Measurements from ENCODE around the gene PXYLP1. TPM values are rescaled to one million over a fixed set of nuclear protein-coding genes. Genes with fewer than 3 reads are reported as not detected.

Gene PXYLP1
- total RNA-seq, 3 donors from 2014 or later (not counting 1 experiment from before 2014, with no cell fraction given): 13.0 to 32.4 (median 21.7) TPM

DNA sequence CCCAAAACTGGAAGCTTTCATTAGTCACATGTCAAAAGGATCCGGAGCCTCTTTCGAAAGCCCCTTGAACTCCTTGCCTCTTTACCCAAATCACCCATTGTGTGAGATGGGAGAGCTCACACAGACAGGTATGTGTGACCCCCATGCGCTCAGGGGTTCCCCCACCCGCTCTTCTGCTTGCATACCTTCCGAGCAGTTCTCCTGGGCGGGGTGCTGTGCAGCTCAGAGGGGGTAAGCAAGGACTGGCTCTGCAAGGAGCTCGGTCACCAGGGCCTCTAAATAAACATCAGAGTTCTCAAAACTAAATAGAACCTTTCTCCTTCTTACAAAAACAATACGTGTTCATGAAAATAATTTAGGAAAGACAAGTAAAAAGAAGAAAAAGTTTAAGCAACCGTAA lies 55.7 kb downstream of the PXYLP1 start:
- no peak for DNase-seq
- no peaks in the 10 kb centered on the region for H3K4me1 Mint-ChIP-seq
- no peaks in the 10 kb centered on the region for H3K9me3 ChIP-seq (ENCODE audit: control insufficient read depth, insufficient read depth, low read length)
- no peak for ATAC-seq
- H3K27me3 ChIP-seq (ENCODE audit: control insufficient read depth, insufficient read depth, low read length): no peaks in the 10 kb centered on the region
- WGBS (ENCODE audit: insufficient coverage): 92% methylated on average over 7 of the region's 9 CpGs
- H3K4me3 Mint-ChIP-seq: no peak overlapping the region
- H3K27me3 Mint-ChIP-seq (ENCODE audit: low read depth in 2 of 2): no peaks in the 10 kb centered on the region
- H3K27ac Mint-ChIP-seq: no peak overlapping the region
- intact Hi-C loops (cut with micrococcal nuclease): no loop called here
- H3K4me3 ChIP-seq (ENCODE audit: low read length): no peak overlapping the region
- no peak overlapping the region for H3K27ac ChIP-seq (ENCODE audit: low read length)
- H3K36me3 ChIP-seq (ENCODE audit: control insufficient read depth, insufficient read depth, low read length): peaks cover 15% of the 10 kb centered on the region
- no peaks in the 10 kb centered on the region for H3K4me1 ChIP-seq (ENCODE audit: control insufficient read depth, insufficient read depth, low read length)
- H3K9me3 Mint-ChIP-seq: no peaks in the 10 kb centered on the region
- TF ChIP-seq, protein P1, sequence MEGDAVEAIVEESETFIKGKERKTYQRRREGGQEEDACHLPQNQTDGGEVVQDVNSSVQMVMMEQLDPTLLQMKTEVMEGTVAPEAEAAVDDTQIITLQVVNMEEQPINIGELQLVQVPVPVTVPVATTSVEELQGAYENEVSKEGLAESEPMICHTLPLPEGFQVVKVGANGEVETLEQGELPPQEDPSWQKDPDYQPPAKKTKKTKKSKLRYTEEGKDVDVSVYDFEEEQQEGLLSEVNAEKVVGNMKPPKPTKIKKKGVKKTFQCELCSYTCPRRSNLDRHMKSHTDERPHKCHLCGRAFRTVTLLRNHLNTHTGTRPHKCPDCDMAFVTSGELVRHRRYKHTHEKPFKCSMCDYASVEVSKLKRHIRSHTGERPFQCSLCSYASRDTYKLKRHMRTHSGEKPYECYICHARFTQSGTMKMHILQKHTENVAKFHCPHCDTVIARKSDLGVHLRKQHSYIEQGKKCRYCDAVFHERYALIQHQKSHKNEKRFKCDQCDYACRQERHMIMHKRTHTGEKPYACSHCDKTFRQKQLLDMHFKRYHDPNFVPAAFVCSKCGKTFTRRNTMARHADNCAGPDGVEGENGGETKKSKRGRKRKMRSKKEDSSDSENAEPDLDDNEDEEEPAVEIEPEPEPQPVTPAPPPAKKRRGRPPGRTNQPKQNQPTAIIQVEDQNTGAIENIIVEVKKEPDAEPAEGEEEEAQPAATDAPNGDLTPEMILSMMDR (IDR thresholded peaks at IDR 0.05): no peak
- H3K36me3 Mint-ChIP-seq: no peaks in the 10 kb centered on the region

DNA sequence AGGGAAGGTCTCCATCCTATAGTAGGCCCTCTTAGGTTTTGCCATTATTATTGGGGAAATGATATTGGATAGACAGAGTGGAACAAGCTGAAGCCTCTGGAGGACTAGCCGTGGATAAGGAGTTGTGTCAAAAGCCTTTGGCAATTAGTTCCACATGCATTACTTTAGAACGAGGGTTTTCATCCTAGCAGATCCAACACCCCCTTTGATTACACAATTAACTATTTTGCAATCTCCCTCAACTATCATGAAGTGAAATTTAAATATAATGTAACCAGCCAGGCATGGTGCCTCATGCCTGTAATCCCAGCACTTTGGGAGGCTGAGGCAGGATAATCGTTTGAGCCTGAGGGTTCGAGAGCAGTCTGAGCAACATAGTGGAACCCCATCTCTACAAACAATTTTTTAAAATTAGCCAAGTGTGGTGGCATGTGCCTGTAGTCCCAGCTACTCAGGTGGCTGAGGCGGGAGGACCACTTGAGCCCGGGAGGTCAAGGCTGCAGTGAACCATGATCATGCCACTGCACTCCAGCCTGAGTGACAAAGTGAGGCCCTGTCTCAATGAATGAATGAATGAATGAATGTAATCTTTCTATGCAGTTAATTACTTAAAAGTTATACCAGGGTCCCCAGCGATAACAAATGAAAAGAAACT lies 56.8 kb downstream of the PXYLP1 start:
- Histone ChIP-seq H3K9me3 (ENCODE audit: control insufficient read depth, insufficient read depth, low read length) (no peaks in the 10 kb centered on the region), H3K36me3 (ENCODE audit: control insufficient read depth, insufficient read depth, low read length) (peaks cover 20% of the 10 kb centered on the region), H3K27ac (ENCODE audit: low read length) (no peak overlapping the region), H3K4me1 (ENCODE audit: control insufficient read depth, insufficient read depth, low read length) (no peaks in the 10 kb centered on the region), H3K4me3 (ENCODE audit: low read length) (no peak overlapping the region), H3K27me3 (ENCODE audit: control insufficient read depth, insufficient read depth, low read length) (no peaks in the 10 kb centered on the region)
- WGBS (ENCODE audit: insufficient coverage): 84% methylated on average over 6 of the region's 7 CpGs
- H3K4me1 Mint-ChIP-seq: peaks cover 0 to 3% of the 10 kb centered on the region in 2 donors
- intact Hi-C loops (cut with micrococcal nuclease): no loop called here
- no peak for ATAC-seq
- no peaks in the 10 kb centered on the region for H3K9me3 Mint-ChIP-seq
- TF ChIP-seq, protein P1 (IDR thresholded peaks at IDR 0.05): no peak
- no peak overlapping the region for H3K27ac Mint-ChIP-seq
- no peaks in the 10 kb centered on the region for H3K36me3 Mint-ChIP-seq
- no peaks in the 10 kb centered on the region for H3K27me3 Mint-ChIP-seq (ENCODE audit: low read depth in 2 of 2)
- DNase-seq: no peak
- H3K4me3 Mint-ChIP-seq: no peak overlapping the region

DNA sequence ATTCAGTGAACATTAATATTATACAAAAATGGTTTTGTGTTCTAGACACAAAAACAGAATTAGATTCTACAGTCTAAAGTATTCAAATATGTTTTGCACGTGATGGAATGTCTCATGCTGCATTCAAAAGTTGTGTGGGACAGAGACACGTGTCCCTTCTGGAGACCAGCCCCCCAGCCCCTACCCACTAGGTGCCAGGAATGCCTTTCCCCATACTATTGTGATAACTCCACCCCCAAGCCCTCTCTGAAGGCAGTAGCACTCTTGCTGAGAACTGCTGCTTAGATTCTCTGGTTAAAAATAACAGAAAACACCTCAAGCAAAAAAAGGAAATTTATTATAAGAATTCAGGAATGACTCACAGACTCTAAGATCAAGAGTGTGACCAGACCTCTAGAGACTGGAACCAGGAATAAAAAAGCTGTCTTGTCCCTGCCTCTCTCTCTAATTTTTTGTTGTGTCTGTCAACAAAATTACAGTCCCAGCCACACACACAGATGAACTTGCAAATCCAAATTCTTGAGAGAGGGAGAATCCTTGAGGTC lies 57.7 kb downstream of the PXYLP1 start:
- H3K36me3 ChIP-seq (ENCODE audit: control insufficient read depth, insufficient read depth, low read length): peaks cover 20% of the 10 kb centered on the region
- Mint-ChIP-seq H3K4me1 (peaks cover 3 to 11% of the 10 kb centered on the region in 2 donors), H3K27ac (no peak overlapping the region), H3K27me3 (ENCODE audit: low read depth in 2 of 2) (no peaks in the 10 kb centered on the region), H3K9me3 (no peaks in the 10 kb centered on the region), H3K4me3 (no peak overlapping the region), H3K36me3 (no peaks in the 10 kb centered on the region)
- intact Hi-C loops (cut with micrococcal nuclease): no loop called here
- ATAC-seq (no peak), DNase-seq (no peak)
- H3K27ac ChIP-seq (ENCODE audit: low read length): no peak overlapping the region
- no peak overlapping the region for H3K4me3 ChIP-seq (ENCODE audit: low read length)
- TF ChIP-seq, protein P1 (IDR thresholded peaks at IDR 0.05): no peak
- no peaks in the 10 kb centered on the region for H3K4me1 ChIP-seq (ENCODE audit: control insufficient read depth, insufficient read depth, low read length)
- H3K9me3 ChIP-seq (ENCODE audit: control insufficient read depth, insufficient read depth, low read length): no peaks in the 10 kb centered on the region
- no peaks in the 10 kb centered on the region for H3K27me3 ChIP-seq (ENCODE audit: control insufficient read depth, insufficient read depth, low read length)
- WGBS (ENCODE audit: insufficient coverage): 57% methylated on average over 2 of the region's 2 CpGs
